SK-N-SH treated with all-trans-retinoic acid at 6 μM for 48 hours (cell line): Measurements from ENCODE around the gene SIGLEC8.

ENCODE experiments used
- ATAC-seq: fragments of 200-7000 bp; cut with Tn5 transposase; 3 replicates; pipeline ENCODE4 v1.9.1; 2020; ENCODE audit warnings: mild to moderate bottlenecking, moderate library complexity
- ARNTL ChIP-seq: fragments of 450-650 bp; formaldehyde crosslinking; IDR thresholded peaks from 2 replicates; pipeline ENCODE4 v1.5.0; 2020; ENCODE audit warnings: low read depth, mild to moderate bottlenecking, moderate library complexity, borderline replicate concordance
- BACH2 ChIP-seq: fragments of 250-450 bp; sonication (Bioruptor Pico); IDR thresholded peaks from 2 replicates; pipeline ENCODE4 v1.9.0; 2021; ENCODE audit warnings: mild to moderate bottlenecking, borderline replicate concordance
- CSDC2 ChIP-seq: fragments of 250-450 bp; sonication (Bioruptor Pico); IDR thresholded peaks from 2 replicates; pipeline ENCODE4 v1.5.0; 2020; ENCODE audit warnings: mild to moderate bottlenecking, moderate library complexity
- ESRRG ChIP-seq: fragments of 250-450 bp; sonication (Bioruptor Pico); IDR thresholded peaks from 2 replicates; pipeline ENCODE4 v1.6.1; 2021; ENCODE audit warnings: mild to moderate bottlenecking
- GLIS3 ChIP-seq: fragments of 250-450 bp; sonication (Bioruptor Pico); IDR thresholded peaks from 2 replicates; pipeline ENCODE4 v1.5.0; 2020; ENCODE audit warnings: mild to moderate bottlenecking, moderate library complexity
- OSR1 ChIP-seq: fragments of 250-450 bp; sonication (Bioruptor Pico); IDR thresholded peaks from 2 replicates; pipeline ENCODE4 v1.8.0; 2022; ENCODE audit warnings: moderate library complexity, mild to moderate bottlenecking, inconsistent platforms
- PATZ1 ChIP-seq: fragments of 250-450 bp; sonication (Bioruptor Pico); IDR thresholded peaks from 2 replicates; pipeline ENCODE4 v1.8.0; 2020; ENCODE audit warnings: mild to moderate bottlenecking, moderate library complexity, borderline replicate concordance
- PPARA ChIP-seq: fragments of 250-450 bp; sonication (Bioruptor Pico); IDR thresholded peaks from 2 replicates; pipeline ENCODE4 v1.5.0; 2020; ENCODE audit warnings: mild to moderate bottlenecking, borderline replicate concordance
- RARB ChIP-seq: fragments of 250-450 bp; sonication (Bioruptor Pico); IDR thresholded peaks from 2 replicates; pipeline ENCODE4 v1.8.0; 2021; ENCODE audit warnings: mild to moderate bottlenecking, moderate library complexity
- SNAI2 ChIP-seq: fragments of 250-450 bp; sonication (Bioruptor Pico); IDR thresholded peaks from 2 replicates; pipeline ENCODE4 v1.5.0; 2020; ENCODE audit warnings: mild to moderate bottlenecking, moderate library complexity
- TOX ChIP-seq: fragments of 250-450 bp; sonication (Bioruptor Pico); IDR thresholded peaks from 2 replicates; pipeline ENCODE4 v1.8.0; 2021; ENCODE audit warnings: mild to moderate bottlenecking, moderate library complexity, borderline replicate concordance
- ZC3H10 ChIP-seq: fragments of 250-450 bp; sonication (Bioruptor Pico); IDR thresholded peaks from 2 replicates; pipeline ENCODE4 v1.5.1; 2021; ENCODE audit warnings: mild to moderate bottlenecking, moderate library complexity
- ZFP3 ChIP-seq: fragments of 250-450 bp; sonication (Bioruptor Pico); IDR thresholded peaks from 2 replicates; pipeline ENCODE4 v1.5.0; 2020; ENCODE audit warnings: mild to moderate bottlenecking, moderate library complexity
- ZFP30 ChIP-seq: fragments of 450-650 bp; formaldehyde crosslinking; IDR thresholded peaks from 2 replicates; pipeline ENCODE4 v1.5.0; 2022; ENCODE audit warnings: mild to moderate bottlenecking, moderate library complexity
- ZNF565 ChIP-seq: fragments of 450-650 bp; formaldehyde crosslinking; conservative IDR thresholded peaks from 2 replicates; pipeline ENCODE4 v1.5.0; 2020; ENCODE audit warnings: low read depth, mild to moderate bottlenecking, moderate library complexity
- ZNF70 ChIP-seq: fragments of 450-650 bp; formaldehyde crosslinking; IDR thresholded peaks from 2 replicates; pipeline ENCODE4 v1.5.0; 2020; ENCODE audit warnings: mild to moderate bottlenecking, moderate library complexity
- ZNF8 ChIP-seq: fragments of 450-650 bp; formaldehyde crosslinking; IDR thresholded peaks from 2 replicates; pipeline ENCODE4 v1.5.0; 2020; ENCODE audit warnings: mild to moderate bottlenecking, moderate library complexity
- TF ChIP-seq, protein P1 (sequence below): fragments of 250-450 bp; sonication (Bioruptor Pico); IDR thresholded peaks from 2 replicates; pipeline ENCODE4 v1.5.1; 2021; ENCODE audit warnings: mild to moderate bottlenecking, moderate library complexity
- TF ChIP-seq, protein P2 (sequence below): fragments of 250-450 bp; sonication (Bioruptor Pico); IDR thresholded peaks from 2 replicates; pipeline ENCODE4 v1.5.0; 2020; ENCODE audit warnings: mild to moderate bottlenecking, moderate library complexity
- TF ChIP-seq, protein P3 (sequence below): fragments of 250-450 bp; sonication (Bioruptor Pico); IDR thresholded peaks from 2 replicates; pipeline ENCODE4 v1.8.0; 2021; ENCODE audit warnings: low read depth, mild to moderate bottlenecking, moderate library complexity, borderline replicate concordance

SIGLEC8 gene

GRCh38 chr19:51439021-51439465 is 19.2 kb downstream of the SIGLEC8 start:
- peak; percentile 82 for ATAC-seq
- no peak for TF ChIP-seq ZNF8
- no peak for TF ChIP-seq SNAI2 (CRISPR knock-in tag)

- no peak for ATAC-seq
- TF ChIP-seq RARB (CRISPR knock-in tag): no peak
- TF ChIP-seq, all 23 proteins: peak for 0
These were observed 23.8 kb downstream of the SIGLEC8 start for GRCh38 chr19:51434456-51434855.

DNA sequence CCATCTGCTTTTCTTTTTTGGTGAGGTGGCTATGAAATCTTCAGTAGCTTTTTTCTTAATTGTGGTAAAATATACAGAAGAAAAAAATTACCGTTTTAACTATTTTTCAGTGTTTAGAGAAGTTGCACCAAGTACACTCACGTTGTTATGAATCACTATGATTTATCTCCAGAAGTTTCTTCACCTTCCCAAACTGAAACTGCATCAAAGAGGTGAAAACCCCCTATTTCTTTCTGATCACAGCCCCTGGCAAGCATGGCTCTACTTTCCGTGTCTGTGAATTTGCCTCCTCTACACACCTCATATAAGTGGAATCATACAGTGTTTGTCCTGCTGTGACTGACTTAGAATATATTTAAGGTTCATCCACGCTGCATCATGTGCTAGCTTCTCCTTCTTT is 25.2 kb downstream of the SIGLEC8 start:
- no peak for ATAC-seq
- TF ChIP-seq ARNTL (CRISPR knock-in tag) (no peak), GLIS3 (no peak), ZFP3 (CRISPR knock-in tag) (no peak), BACH2 (no peak), CSDC2 (no peak), PPARA (CRISPR knock-in tag) (no peak)
- TF ChIP-seq, protein P1, sequence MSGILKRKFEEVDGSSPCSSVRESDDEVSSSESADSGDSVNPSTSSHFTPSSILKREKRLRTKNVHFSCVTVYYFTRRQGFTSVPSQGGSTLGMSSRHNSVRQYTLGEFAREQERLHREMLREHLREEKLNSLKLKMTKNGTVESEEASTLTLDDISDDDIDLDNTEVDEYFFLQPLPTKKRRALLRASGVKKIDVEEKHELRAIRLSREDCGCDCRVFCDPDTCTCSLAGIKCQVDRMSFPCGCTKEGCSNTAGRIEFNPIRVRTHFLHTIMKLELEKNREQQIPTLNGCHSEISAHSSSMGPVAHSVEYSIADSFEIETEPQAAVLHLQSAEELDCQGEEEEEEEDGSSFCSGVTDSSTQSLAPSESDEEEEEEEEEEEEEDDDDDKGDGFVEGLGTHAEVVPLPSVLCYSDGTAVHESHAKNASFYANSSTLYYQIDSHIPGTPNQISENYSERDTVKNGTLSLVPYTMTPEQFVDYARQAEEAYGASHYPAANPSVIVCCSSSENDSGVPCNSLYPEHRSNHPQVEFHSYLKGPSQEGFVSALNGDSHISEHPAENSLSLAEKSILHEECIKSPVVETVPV: no peak

DNA sequence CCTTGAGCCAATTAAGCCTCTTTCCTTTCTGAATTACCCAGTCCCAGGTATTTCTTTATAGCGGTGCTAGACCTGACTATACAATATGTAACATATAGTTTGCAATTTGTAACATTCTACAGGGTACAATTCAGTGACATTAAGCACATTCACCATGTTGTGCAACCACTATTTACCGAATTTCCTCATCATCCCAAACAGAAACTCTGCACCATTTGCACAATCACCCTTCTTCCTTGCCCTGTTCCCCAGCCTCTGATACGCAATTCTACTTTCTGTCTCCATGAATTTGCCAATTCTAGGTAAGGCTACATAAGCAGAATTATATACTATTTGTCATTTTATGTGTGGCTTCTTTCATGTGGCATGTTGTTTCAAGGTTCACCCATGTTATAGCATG is 27.1 kb downstream of the SIGLEC8 start:
- TF ChIP-seq ZFP30 (CRISPR knock-in tag): no peak
- no peak for TF ChIP-seq ZNF565 (CRISPR knock-in tag)
- TF ChIP-seq ZFP3 (CRISPR knock-in tag): no peak
- no peak for TF ChIP-seq ESRRG
- ATAC-seq: no peak

DNA sequence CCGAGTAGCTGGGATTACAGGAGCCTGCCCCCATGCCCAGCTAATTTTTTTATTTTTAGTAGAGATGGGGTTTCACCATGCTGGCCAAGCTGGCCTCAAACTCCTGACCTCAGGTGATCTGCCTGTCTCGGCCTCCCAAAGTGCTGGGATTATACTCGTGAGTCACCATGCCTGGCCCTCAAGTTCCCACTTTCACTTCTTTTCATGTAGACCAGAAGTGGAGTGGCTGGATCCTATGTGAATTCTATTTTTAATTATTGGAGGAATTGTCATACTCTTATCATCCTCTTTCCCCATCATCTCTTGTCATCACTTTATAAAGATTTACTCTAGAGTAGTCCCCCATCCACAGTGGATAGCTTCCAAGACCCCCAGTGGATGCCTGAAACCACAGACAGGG is 28.0 kb downstream of the SIGLEC8 start:
- no peak for ATAC-seq
- no peak for TF ChIP-seq ZNF8

GRCh38 chr19:51427201-51427600 is 31.1 kb downstream of the SIGLEC8 start:
- TF ChIP-seq ZFP30 (CRISPR knock-in tag) (no peak), ZC3H10 (CRISPR knock-in tag) (no peak), RARB (CRISPR knock-in tag) (no peak), PPARA (CRISPR knock-in tag) (no peak), ZNF70 (CRISPR knock-in tag) (no peak), BACH2 (no peak), PATZ1 (CRISPR knock-in tag) (no peak), CSDC2 (no peak)
- TF ChIP-seq, protein P1: no peak
- TF ChIP-seq, protein P2, sequence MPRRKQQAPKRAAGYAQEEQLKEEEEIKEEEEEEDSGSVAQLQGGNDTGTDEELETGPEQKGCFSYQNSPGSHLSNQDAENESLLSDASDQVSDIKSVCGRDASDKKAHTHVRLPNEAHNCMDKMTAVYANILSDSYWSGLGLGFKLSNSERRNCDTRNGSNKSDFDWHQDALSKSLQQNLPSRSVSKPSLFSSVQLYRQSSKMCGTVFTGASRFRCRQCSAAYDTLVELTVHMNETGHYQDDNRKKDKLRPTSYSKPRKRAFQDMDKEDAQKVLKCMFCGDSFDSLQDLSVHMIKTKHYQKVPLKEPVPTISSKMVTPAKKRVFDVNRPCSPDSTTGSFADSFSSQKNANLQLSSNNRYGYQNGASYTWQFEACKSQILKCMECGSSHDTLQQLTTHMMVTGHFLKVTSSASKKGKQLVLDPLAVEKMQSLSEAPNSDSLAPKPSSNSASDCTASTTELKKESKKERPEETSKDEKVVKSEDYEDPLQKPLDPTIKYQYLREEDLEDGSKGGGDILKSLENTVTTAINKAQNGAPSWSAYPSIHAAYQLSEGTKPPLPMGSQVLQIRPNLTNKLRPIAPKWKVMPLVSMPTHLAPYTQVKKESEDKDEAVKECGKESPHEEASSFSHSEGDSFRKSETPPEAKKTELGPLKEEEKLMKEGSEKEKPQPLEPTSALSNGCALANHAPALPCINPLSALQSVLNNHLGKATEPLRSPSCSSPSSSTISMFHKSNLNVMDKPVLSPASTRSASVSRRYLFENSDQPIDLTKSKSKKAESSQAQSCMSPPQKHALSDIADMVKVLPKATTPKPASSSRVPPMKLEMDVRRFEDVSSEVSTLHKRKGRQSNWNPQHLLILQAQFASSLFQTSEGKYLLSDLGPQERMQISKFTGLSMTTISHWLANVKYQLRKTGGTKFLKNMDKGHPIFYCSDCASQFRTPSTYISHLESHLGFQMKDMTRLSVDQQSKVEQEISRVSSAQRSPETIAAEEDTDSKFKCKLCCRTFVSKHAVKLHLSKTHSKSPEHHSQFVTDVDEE (CRISPR knock-in tag): no peak
- ATAC-seq: no peak

DNA sequence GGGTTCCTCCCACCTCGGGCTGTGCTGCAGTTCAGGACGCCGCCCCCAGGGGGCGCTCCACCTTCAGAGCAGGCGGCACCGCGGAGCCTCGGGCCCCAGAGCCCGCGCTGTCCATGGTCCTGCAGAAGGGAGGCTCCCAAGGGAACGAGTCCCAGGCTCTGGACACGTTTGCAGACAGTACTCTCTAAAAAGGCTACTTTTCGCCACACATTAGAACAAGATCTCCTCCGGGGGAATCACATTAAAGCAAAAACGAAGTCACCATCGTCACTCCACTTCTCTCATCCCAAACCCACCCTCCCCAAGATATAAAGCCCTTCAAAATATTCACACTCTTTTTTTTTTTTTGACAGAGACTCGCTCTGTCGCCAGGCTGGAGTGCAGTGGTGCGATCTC is 36.2 kb downstream of the SIGLEC8 start:
- ATAC-seq: peak; percentile 95
- TF ChIP-seq ZC3H10 (CRISPR knock-in tag) (no peak), CSDC2 (peak; percentile 83; the same call in 1 of the 2 replicates), ZFP30 (CRISPR knock-in tag) (no peak), SNAI2 (CRISPR knock-in tag) (0 out of 2 replicates have a peak, but pooled peaks have one; percentile 30), ZNF565 (CRISPR knock-in tag) (no peak; the same call in 1 of the 2 replicates), TOX (CRISPR knock-in tag) (no peak), RARB (CRISPR knock-in tag) (no peak), ZFP3 (CRISPR knock-in tag) (no peak), OSR1 (CRISPR knock-in tag) (no peak), ESRRG (no peak)
- TF ChIP-seq, protein P3, sequence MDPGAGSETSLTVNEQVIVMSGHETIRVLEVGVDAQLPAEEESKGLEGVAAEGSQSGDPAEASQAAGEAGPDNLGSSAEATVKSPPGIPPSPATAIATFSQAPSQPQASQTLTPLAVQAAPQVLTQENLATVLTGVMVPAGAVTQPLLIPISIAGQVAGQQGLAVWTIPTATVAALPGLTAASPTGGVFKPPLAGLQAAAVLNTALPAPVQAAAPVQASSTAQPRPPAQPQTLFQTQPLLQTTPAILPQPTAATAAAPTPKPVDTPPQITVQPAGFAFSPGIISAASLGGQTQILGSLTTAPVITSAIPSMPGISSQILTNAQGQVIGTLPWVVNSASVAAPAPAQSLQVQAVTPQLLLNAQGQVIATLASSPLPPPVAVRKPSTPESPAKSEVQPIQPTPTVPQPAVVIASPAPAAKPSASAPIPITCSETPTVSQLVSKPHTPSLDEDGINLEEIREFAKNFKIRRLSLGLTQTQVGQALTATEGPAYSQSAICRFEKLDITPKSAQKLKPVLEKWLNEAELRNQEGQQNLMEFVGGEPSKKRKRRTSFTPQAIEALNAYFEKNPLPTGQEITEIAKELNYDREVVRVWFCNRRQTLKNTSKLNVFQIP (CRISPR knock-in tag): no peak
